HG03066 (cell line): Measurements from ENCODE around the gene SCN4A.

Experiments
- ATAC-seq: cut with Tn5 transposase; IDR thresholded peaks from one replicate; pipeline ENCODE4 v1.9.1; 2021; ENCODE audit warnings: low read depth; ENCODE audit not compliant: unreplicated experiment

SCN4A gene

GRCh38 chr17:63960430-63960829 lies 12.3 kb downstream of the SCN4A start:
- no peak for ATAC-seq

DNA sequence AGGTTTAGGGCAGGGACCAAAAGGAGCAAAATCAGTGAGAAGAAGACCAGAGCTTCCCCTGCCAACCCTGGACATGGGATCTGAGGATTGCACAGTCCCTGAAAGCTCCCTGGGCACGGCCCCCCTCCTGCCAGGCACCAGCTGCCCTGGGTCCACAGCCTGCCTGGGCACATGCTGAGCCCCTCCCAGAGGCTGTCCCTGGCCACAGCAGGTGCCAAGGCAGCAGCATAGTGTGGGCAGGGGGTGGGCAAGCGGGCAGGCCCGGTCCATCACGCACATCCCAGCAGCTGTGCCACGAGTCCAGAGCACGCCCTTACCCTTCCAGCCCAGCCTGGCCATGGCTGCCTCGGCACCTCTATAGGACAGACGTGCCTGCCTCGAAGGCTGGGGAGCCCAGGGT lies 12.7 kb downstream of the SCN4A start:
- no peak for ATAC-seq

- no peak for ATAC-seq
Observed at GRCh38 chr17:63956296-63956920, 16.3 kb downstream of the SCN4A start.

DNA sequence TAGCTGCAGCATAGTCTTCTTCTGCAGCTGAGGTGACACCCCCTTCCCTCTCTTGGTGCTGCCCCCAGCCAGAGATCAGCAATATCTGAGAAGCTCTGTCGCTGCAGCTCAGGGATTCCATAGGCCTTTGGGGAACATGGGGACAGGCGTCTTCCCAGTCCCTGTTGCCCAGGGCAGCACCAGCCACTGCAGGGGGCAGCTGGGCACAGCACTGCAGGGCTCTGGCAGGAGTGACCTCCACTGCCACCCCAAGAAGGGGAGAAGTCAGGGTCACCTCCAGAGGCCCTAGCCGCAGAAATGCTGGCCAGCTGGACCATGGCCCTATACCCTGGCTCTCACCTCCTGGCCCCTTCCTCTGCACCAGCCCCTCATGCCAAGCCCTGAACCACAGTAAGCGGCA lies 16.9 kb downstream of the SCN4A start:
- no peak for ATAC-seq

DNA sequence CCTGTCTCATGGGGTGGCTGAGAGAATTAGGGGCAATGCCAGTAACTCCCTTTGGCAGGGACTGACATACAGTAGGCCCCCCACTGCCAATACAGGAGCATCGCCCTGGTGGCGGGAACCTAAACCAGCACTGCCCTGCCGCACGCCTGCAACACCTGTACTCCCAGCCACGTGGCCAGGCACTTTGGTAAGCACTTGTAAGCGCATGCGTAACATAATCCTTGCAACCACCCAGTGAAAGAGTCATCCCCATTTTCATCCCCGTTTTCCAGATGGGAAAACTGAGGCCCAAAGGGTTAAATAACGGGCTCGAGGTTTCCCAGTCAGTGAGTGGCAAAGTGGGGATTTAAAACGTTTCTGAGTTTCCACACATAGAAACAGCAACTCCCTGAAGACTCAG lies 17.5 kb downstream of the SCN4A start:
- ATAC-seq = no peak

- ATAC-seq = no peak
Observed at GRCh38 chr17:63954402-63955063, 18.2 kb downstream of the SCN4A start.

- no peak for ATAC-seq
Observed at GRCh38 chr17:63950940-63951907, 21.5 kb downstream of the SCN4A start.

GRCh38 chr17:63949576-63950250 lies 23.0 kb downstream of the SCN4A start:
- no peak for ATAC-seq

GRCh38 chr17:63948521-63948920 lies 24.2 kb downstream of the SCN4A start:
- ATAC-seq = no peak

GRCh38 chr17:63947711-63948330 lies 24.9 kb downstream of the SCN4A start:
- ATAC-seq = no peak

- ATAC-seq = no peak
Observed at GRCh38 chr17:63946440-63947363, 26.0 kb downstream of the SCN4A start.

- no peak for ATAC-seq
Observed at GRCh38 chr17:63945784-63946439, 26.8 kb downstream of the SCN4A start.

- no peak for ATAC-seq
Observed at GRCh38 chr17:63944736-63945499, 27.8 kb downstream of the SCN4A start.

DNA sequence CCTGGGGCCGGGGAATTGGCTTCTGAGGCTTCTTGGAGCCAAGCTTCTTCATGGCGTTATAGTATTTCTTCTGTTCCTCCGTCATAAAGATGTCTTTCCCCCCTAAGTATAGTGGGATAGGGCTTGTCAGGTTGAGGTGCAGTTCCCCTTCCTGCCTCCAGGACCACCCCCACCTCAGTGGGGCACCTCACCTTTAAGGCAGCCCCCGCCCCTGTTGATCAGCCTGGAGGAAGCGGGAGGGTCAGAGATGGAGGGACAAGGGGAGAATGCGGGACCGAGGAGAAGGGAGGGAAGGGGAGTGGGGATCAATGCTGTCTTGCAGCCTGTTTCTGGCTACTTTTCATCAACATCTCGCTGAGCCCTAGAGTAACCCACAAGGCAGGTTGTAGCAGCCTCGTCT lies 29.0 kb downstream of the SCN4A start:
- ATAC-seq = no peak

DNA sequence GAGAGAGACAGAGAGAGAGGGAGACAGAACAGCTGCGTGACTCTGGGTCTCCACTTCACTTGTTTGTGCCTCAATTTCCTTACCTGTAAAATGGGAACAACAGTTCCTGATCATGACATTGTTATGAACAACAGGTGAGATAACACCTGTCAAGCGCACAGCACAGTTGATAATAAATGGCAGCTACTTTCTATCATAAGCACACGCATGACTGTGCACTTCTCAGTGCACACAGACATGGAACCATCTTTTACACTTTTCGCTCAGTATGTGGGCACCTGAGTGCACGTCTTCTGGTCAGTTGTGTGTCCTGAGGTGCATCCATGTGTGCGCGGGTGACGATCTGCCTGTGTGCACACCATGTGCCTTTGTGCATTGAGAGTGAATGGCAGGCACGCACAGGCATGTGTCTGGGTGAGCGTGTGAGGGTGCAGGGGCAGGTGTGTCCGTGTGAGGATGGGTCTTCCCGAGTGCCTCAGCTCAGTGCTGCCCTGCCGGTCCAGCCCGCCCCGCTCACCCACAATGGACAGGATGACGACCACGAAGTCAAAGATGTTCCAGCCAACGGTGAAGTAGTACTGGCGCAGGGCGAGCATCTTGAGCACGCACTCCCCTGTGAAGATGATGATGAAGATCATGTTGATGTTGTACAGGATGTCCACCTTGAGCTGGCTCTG lies 30.3 kb downstream of the SCN4A start:
- no peak for ATAC-seq

DNA sequence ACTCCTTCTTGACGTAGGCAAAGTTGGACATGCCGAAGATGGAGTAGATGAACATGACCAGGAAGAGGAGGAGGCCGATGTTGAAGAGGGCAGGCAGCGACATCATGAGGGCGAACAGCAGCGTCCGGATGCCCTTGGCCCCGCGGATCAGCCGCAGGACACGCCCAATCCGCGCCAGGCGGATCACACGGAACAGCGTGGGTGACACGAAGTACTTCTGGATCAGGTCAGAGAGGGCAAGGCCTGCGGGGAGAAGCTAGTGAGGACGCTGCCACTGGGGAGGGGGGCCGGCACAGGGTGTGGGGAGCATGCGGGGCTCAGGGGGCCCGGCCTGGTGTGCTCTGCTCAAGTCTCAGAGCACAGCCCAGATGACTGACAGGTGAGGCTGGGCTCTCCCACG lies 31.0 kb downstream of the SCN4A start:
- no peak for ATAC-seq

DNA sequence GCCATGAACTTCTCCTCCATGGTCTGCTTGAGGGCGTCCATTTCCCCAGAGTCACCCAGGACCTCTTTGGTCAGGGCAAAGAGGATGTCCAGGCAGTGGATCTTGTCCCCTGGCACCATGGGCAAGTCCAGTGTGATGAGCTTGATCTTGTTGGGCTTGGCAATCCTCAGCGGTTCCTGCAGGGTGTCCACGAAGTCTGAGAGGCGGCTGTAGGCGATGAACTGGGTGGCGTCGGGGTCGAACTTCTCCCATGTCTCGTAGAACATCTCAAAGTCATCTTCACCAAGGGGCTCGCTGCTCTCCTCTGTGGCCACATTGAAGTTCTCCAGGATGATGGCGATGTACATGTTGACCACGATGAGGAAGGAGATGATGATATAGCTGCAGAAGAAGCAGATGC lies 31.6 kb downstream of the SCN4A start:
- no peak for ATAC-seq

DNA sequence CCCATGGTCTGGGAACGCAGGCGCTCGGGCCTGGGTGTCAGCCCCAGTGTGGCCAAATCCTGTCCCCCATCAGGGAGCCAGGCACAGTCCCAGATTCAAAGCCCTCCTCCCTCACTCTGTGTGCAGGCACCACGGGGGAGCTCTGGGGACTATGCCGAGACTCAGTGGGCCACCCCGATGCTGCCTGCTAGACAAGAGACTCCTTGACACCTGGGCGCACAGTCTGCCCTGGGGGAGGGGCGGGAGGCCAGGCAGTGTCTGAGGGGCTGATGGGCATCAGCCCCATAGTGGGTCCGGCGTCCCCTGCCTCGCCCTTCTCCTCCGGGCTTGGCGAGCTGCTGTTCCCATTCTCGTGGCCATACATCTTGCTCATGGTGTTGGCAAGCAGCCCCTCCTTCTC lies 32.1 kb downstream of the SCN4A start:
- ATAC-seq = no peak
